Measurements from ENCODE around the gene BCAS2.
"Not testable (repeated sequence)": the region's sequence is repeated elsewhere in the genome, so short reads cannot be mapped to it uniquely, and the experiment has no call there.

BCAS2 gene

DNA sequence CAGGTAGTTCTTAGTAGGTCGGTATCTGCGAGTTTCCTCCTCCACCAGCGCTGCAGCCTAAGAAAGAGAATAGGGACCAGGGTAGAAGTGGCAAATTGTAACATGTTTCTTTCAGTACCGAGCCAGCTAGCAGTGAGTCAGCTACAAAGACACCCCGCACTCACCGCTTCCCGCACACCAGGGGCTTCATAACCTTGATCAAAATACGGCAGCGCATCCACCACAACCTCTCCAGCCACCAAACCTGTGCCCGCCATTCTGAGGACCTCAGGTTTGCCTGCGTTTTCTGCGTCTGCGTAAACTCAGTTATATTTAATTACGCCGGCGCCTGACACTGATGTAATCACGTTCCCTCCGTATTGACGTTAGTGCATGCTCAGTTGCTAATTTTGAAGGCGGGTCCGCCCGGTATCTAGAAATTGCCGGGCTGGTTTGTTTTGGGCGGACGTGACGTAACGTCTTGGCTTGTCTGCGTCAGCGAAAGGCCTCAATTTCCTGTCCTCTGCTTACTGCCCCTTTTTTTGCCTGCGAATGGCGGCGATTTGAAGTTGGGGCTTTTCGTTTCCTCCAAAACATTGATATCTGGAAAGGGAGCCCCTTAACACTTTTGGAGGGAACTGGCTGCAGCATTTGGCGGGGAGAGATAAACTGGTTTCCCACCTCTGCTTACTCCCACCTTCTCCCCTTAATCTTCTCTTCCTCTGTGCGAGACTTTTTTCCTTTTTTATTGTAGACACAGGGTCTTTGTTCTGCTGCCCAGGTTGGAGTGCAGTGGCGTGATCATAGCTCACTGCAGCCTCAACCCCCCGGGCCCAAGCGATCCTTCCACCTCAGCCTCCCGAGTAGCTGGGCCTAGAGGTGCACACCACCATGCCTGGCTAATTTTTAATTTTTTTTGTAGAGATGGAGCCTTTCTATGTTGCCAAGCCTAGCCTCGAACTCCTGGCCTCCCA lies at the start of gene BCAS2:
BCAS2 (minus strand) TSS at position 281 of the 953 bp plus-strand sequence; CDS start at position 257, 24 bp downstream.
- peak; percentile 97 for DNase-seq

DNA sequence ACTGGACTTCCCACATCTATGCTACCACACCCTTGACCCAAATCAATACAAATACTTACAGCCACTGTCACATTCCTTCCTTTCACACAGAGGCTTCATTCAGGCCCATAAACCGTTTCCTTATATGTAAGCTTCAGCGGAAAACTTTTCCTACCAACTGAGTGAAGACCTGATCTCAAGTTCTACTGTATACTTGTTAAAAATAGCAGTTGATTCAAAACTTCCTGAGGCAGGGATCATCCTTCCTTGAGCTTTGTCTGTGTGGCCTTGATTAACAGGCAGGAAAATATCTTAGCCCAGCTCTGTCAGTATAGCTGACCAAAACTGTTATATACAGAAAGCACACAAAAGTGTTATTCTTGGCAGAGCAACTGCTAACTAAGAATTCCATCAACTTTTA lies 45.7 kb upstream of the BCAS2 start:
- no peak for DNase-seq

DNA sequence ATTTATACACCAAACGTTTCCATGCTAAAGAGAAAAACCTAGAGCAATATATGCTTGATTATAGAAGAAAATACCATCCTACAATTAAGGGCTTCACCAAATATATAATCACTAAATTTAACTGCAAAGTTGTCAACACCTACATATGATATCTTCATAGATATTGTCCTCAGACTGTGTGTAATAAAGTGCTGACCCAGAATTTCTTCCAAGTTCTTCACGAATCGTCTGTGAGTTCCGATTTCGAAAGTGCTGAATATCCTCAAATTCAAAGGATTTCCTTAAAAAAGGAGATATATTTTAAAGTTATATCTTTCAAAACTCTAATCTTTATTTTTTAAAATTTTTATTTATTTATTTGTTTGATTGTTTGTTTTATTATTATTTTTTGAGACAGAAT lies 41.9 kb upstream of the BCAS2 start:
- no peak for DNase-seq

DNA sequence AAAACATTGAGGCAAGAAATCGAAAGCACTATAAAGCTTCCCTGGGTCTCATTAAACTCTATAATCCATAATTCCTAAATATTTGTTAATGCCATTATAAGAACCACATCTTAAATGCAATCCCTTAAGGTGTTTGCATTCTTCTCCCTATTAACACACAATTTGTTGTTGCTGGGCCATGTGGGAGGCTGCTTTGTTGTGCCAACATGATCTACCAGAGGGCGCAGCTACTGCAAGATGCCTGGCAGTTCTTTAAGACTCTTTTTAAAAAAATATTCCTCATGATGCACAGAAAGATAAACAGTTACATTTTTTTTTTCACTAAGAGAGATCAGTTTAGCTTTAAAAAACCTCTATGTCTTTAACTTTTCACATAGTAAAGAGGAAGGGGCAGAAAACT lies 39.0 kb upstream of the BCAS2 start:
- no peak for DNase-seq

DNA sequence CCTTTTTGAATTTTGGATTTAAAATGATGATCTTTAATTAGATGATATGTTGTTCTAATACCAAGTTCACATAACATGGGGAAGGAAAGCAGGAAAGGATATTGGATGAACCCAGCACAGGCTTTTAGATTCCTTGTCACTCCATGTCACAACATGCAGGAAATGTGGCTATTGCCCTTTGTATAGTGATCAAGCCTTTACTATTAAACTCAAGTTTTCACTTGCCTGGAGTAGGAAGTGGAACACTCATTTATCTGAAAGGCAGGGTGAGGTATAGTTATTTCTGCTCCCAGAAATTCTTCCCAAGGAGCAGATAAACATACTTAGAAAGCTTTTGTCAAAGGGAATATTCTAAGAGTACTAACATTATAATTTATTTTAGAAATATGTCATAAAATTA lies 37.2 kb upstream of the BCAS2 start:
- DNase-seq = no peak

DNA sequence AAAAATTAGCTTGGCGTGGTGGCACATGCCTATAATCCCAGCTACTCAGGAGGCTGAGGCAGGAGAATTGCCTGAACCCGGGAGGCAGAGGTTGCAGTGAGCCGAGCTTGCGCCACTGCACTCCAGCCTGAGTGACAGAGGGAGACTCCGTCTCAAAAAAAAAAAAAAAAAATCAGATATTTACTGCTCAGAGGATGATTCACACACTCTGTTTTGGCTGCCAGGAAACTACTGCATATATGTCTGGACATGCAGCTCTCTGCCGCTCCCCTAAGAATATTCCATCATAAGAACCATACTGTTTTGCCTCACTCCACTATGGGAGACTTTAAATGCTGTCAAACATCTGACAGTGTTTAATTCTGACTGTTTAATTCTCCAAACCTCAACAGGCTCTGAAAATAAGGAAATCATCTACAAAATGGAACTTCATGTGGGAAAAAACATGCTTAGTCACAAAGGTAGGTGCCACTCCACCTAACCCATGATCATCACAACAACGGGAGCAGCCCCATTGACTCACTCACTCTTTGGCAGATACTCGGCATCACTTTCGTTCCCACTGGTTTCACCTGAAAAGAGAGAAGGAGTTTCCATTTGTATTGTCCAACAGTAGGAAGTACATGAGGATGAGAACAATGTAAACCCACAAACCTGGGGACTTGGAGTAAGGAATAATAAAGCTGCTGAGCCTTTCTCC lies 29.3 kb upstream of the BCAS2 start:
- DNase-seq = no peak

DNA sequence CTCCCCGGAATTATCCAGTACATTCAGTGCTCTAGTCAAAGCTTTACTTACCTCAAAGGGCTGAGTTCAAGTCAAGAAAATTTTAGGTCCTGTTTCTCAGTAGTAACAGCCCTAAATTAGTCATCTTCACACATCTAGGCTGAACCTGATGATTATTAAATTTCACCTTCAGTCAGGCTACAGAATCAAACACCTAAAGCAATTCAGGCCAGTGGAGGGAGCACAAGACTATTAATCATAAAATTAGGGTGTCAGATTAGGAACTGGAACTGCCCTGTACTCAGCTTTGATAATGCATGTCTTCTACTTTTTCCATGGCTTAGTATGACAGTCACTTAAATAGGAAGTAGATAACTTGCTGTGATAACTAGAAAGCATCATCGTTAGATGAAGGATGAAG lies 28.4 kb upstream of the BCAS2 start:
- no peak for DNase-seq

DNA sequence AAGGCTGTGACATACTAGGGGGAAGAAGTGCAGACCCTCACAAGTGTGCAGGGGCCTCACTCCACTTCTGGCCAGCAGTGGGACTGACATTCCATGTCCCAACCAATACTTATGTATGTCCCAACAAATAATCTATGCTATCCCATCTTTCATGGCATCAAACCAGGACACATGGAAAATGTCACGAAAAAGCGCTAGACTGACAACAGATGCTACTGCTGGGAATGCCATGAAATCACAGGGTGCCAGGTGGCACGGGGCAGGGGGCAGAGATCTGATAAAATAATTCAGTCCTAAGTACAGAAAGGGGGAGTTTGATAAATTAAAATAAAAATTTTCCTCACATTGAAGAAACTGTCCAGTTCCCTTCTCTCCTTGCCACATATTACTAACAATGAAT lies 27.6 kb upstream of the BCAS2 start:
- DNase-seq = no peak

DNA sequence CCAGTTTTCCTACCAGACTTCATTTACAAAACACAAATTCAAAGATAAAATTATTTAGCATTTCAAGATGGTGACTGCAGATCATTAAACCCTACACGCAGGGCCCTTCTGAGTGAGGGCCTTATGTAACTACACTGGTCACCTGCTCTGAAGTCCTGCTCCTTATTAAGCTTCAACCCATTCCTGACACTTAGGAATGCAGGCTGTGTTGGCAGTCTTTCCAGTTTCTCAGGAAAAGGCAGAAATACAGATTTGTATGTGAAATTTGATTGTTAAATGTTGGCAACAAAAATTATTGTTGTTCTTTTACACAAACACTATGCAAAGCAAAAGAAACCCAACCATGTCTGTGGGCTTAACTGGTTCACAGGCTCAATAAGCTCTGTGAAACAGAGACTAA lies 25.8 kb upstream of the BCAS2 start:
- no peak for DNase-seq

DNA sequence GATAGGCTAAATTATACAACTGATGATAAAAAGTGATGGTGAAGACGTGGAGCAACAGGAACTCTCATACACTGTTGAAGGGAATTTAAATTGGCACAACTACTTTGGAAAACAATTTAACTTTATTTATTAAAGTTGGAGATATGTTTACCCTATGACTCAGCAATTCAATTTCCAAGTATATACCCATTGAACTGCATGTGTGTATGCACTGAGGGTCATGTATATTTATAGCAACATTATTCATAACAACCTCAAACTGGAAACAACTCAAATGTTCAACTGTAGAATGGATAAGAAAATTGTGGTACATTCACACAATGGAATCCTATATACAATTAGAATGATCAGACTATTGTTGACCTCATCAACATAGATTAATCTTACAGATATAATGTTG lies 16.5 kb upstream of the BCAS2 start:
- DNase-seq = no peak

DNA sequence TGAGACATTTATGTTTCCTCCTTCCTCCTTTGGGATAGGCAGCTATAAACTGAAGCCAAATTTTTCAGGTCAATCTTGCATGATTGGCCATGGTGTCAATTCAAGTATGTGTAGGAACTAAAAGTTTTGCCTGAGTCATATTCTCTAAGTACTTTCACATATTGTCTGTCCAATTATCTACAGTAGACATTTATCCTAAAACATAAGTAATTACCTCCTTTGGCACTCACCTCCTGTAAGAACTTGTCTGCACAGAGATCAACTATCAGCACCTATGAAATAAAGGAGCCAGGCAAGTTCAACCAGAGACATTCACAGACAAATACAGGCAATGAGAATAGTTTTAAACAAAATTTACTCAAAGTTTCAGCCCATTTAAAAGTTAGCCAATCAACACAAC lies 14.2 kb upstream of the BCAS2 start:
- DNase-seq = no peak

DNA sequence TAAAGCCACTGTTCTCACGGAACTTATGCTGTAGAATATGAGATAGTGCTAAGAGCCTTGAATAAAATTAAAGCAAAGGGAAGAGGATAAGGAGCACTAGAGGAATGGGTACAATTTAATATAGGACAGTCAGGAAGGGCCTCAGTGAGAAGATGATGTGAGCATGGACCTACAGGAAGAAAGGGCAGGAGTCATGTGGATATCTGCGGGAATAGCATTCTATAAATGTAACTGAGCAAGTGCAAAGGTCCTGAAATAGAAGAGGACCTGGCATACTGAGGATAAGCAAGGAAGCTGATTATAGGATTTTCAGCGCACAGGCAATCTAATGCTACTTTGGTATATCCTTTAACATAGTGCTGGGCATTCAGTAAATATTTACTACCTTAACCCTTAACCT lies 12.6 kb upstream of the BCAS2 start:
- no peak for DNase-seq

DNA sequence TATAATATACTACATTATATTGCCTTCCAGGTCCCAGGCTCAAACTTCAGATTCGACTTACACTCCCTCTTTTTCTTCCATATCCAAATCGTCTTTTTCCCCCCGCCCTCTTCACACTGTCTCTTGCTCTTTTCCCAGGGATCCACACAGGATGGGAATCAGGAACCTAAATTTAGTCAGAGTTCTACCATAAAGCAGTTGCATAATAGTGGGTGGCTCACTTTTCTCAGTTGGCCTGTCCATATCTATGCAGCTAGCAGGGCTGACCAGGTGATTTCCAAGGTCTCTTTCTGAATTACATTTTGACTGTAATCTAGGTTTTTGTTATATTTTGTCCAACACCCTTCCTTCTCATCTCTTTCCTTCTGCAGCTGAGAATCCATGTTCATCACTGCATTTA lies 7.7 kb upstream of the BCAS2 start:
- DNase-seq = no peak

DNA sequence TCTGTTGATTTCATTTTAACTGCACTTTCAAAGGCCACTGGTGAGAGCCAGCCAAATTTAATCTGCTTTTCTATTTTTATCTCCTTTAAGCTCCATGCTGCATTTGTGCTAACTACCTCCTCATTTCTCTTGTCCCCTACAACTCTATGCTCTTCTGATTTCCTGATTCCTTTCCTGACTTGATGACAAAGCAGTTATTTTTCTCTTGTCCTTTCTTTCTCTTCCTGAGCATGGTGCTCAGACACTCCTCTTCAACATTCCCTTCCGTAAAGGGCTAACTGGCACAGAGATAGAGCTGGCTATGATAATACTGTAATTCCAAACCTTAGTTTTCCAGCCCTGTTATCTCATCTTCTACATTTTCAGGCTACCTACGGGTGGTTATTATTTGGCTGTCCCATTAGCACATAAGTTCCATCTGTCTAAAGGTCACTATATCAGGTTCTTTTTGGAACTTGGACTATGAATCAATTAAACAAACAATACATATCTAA lies 6.8 kb upstream of the BCAS2 start:
- DNase-seq = no peak

DNA sequence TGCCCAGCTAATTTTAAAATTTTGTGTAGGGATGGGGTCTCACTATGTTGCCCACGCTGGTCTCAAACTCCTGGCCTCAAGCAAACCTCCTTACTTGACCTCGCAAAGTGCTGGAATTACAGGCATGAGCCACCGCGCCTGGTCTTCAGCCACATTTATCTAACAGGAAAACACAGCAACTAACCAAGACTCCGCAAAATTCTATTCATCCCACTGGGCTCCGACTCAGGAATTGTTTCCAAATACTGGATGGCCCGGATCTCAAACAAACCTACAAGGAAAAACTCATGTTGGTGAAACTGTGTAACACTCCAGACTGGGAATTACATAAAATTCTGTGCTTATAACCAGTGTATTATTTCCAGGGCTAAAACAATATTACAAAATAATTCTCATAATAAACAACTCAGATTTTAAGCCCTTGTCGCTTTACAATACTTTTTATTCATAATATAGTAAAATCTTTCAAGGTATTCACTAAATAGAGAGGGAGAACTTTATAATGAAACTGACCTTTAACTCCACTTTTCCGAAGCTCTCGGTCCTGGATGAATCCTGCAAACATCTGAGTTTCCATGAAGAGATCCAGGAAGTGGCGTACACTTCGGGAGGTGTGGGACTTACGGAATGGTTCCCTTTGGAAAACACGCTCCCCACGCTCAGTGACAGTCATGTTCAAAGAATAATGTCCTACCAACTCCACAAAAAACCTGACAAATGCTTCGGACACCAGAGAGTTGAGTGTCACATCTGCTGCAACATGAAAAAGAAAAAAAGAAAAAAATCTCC lies 6.0 kb upstream of the BCAS2 start:
- no peak for DNase-seq

DNA sequence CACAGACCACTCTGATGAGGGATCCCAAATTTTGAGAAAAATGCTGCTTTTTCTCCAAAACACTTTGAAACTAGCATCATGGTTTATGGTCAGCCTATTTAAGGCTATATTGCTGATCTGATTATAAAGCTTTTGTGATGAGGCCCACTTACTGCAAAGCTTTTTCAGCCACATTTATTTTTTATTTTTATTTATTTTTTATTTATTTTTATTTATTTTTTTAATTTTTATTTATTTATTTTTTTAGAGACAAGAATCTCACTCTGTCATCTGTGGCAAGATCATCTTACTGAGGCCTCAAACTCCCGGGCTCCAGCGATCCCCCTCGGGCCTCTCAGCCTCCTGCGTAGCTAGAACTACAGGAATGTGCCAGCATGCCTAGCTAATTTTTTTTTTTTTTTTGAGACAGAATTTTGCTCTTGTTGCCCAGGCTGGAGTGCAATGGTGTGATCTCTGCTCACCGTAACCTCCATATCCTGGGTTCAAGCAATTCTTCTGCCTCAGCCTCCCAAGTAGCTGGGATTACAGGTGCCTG lies 5.2 kb upstream of the BCAS2 start:
- DNase-seq = no peak

DNA sequence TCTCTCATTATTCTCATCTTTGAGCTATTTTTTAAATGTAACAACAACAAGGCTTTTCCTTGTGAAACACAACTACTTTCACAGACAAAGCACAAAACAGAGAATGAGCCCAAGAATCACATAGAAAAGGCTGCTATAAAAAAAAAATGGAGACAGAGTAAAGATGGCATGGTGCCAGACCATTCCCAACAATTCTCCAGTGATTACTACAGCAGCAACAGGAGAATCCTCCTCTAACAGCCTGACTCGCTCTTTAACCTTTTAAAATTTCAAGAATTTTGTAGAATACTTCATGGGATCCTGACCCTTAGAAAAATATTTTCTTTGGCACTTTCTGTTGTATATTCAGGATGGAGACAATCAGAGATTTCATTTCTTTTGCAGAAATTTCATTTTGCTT lies 3.8 kb upstream of the BCAS2 start:
- no peak for DNase-seq

DNA sequence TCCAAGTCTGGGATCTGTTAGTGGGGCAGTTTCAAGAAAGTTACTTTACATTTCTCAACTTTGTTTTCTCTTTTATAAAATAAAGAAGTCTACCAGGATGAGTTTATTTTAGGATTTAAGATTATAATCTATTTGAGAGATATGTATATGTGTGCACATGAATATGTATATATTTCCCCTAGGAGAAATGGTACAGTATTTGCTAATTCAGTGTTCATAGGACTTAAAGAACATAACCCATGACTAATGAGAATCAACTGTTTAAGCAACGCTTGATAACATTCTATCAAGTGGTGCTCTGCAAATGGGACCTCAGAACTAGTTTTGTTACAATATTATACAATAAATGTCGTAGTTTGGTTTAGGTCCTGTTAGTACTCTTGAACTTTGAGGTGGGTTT lies 7.0 kb downstream of the BCAS2 start:
- no peak for DNase-seq

DNA sequence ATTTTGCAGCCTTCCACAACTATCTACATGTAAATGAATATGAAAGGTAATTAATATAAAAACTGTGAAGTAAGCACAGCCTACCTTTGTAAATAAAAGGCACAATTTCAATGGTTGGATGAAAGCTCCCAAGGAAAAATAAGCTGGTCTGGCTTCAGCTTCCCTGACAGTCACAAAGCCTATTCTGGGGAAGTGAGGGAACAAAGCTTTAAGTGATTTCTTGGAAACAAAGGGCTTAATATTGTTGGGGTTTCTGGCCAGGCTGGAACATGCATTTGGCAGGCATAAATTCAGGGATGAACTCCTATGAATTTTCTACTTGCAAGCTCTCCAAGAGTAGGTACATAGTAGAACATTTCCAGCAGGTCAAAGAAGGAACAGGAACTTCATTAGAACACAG lies 17.3 kb downstream of the BCAS2 start:
- DNase-seq = no peak

DNA sequence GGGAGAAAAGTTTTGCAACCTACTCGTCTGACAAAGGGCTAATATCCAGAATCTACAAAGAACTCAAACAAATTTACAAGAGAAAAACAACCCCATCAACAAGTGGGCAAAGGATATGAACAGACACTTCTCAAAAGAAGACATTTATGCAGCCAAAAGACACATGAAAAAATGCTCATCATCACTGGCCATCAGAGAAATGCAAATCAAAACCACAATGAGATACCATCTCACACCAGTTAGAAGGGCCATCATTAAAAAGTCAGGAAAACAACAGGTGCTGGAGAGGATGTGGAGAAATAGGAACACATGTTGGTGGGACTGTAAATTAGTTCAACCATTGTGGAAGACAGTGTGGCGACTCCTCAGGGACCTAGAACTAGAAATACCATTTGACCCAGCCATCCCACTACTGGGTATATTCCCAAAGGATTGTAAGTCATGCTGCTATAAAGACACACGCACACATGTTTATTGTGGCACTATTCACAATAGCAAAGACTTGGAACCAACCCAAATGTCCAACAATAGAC lies 18.4 kb downstream of the BCAS2 start:
- not testable (repeated sequence) for DNase-seq

DNA sequence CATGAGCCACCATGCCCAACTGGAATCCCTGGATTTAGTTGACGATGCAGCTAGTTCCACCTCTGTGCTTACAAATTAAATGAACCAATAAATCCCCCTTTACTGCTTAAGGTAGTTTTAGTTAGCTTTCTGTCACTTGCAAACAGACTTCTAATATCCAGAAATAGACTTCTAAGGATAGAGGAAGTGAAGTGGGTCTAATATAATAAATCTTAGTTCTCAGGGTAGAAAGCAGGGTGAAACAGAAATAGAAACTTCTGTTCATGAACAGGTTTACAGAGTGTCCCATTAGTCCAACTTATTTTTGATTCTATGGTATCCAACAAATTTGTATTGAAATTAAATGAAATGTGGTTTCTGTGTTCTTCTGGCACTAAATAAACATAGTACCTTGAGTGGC lies 20.1 kb downstream of the BCAS2 start:
- no peak for DNase-seq

DNA sequence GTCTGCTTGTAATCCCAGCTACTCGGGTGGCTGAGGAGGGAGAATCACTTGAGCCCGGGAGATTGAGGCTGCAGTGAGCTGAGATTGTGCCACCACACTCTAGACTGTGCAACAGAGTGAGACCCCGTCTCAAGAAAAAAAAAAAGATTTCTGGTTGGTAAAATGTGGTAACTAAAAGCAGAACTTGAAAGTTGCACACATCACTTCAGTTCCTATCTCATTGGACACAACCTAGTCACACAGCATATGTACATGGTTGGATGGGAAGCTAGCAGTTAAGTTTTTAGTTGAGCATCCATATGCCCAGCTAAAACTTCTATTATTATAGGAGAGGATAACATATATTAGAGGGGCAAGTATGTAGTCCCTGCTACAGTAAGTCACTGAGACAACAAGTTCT lies 22.1 kb downstream of the BCAS2 start:
- DNase-seq = no peak

DNA sequence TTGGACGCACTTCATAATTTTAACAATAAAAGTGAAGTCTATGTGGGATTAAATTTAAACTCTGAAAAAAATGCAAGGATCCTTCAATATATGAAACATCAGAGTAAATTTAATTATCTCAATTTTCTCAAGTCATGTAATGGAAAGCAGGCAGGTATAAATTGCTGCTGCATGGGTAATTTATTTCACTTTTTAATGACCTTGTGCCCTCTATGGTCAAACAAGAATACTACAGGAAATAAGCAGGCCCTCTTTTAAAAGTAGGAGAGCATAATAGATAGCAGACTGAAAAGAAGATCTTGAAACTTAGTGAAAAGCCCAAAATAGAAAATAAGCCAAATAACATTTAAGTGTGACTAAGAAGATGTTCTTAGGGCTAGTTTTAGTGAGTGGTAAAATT lies 22.9 kb downstream of the BCAS2 start:
- DNase-seq = peak; percentile 43

Data from CD4-positive, alpha-beta T cell treated with Interleukin-10 for 1 hour (primary cell).